D721Med (cell line): ENCODE measurements around the gene CDK17.

Experiments used
- DNase-seq: peaks from one replicate; pipeline ENCODE4 v3.0.0; 2011; ENCODE audit warnings: low spot score; ENCODE audit not compliant: insufficient read length
- FAIRE-seq: peaks from 2 replicates; lab custom pipeline; 2011; peaks lifted over from hg19 to GRCh38; lab: Jason Lieb, UNC
- CTCF ChIP-seq: IDR thresholded peaks from 2 replicates; pipeline ENCODE4 v1.5.1; 2012; ENCODE audit warnings: mild to moderate bottlenecking, control low read depth; ENCODE audit not compliant: insufficient read depth; ENCODE audit errors: missing control alignments

CDK17 gene

GRCh38 chr12:96235484-96235826 is 164.8 kb downstream of the CDK17 start:
- no peak for TF ChIP-seq CTCF
- no peak for FAIRE-seq

GRCh38 chr12:96234591-96235483 is 165.4 kb downstream of the CDK17 start:
- DNase-seq: no peak
- FAIRE-seq: no peak
- TF ChIP-seq CTCF: no peak

More at GRCh38 chr12:96235484-96235826, 164.8 kb downstream of the CDK17 start:
- DNase-seq: no peak

- no peak for DNase-seq
- TF ChIP-seq CTCF: no peak
- FAIRE-seq: no peak
These were observed 166.2 kb downstream of the CDK17 start for GRCh38 chr12:96233939-96234461.

- FAIRE-seq (no peak), DNase-seq (no peak)
- TF ChIP-seq CTCF: no peak
These were observed 167.1 kb downstream of the CDK17 start for GRCh38 chr12:96233168-96233567.

- FAIRE-seq (no peak), DNase-seq (no peak)
- no peak for TF ChIP-seq CTCF
These were observed 169.6 kb downstream of the CDK17 start for GRCh38 chr12:96230646-96231045.

GRCh38 chr12:96228566-96229248 is 171.5 kb downstream of the CDK17 start:
- FAIRE-seq: no peak
- TF ChIP-seq CTCF: no peak
- no peak for DNase-seq
